NCI-H2196 (cell line): ENCODE results near the gene ATXN10.
"Not testable (repeated sequence)": the region's sequence is repeated elsewhere in the genome, so short reads cannot be mapped to it uniquely, and the experiment has no call there.

Experiments
- DNase-seq: peaks from one replicate; lab custom pipeline; 2025; ENCODE audit not compliant: unreplicated experiment; lab: John Stamatoyannopoulos, UW

ATXN10 gene

DNA sequence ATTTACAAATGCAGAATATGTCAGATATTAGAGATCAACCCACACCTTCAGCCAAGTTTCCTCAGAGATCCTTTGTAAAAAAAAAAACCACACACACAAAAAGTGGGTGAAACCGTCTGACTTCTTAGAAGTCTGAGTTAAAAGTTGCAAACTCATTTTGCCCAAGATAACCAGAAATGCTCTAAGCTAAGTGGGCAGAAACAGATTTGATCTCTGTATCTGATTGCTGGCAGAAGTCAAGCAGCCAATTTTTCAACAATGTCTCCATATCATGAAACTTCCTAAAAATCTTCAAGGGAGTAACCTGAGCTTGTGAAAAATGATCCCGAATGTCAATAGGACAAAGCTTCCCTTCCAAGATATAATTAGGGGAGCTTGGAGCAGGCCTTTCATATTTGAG lies 28.6 kb upstream of the ATXN10 start:
- no peak for DNase-seq

DNA sequence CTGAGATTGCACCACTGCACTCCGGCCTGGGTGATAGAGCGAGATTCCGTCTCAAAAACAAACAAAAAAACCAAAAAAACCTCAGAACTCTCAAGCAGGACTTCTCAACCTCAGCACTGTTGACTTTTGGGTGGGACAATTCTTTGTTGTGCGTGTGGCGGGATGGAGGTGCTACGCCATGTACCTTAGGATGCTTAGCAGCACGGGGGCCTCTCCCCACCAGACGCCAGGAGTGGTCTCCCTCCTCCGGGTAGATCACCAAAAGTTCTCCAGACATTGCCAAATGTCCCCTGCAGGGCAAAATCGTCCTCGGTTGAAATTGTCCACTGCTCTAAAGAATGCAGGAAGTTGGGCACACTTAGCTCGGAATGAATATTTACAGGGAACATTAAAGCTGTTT lies 26.9 kb upstream of the ATXN10 start:
- DNase-seq, result no peak

DNA sequence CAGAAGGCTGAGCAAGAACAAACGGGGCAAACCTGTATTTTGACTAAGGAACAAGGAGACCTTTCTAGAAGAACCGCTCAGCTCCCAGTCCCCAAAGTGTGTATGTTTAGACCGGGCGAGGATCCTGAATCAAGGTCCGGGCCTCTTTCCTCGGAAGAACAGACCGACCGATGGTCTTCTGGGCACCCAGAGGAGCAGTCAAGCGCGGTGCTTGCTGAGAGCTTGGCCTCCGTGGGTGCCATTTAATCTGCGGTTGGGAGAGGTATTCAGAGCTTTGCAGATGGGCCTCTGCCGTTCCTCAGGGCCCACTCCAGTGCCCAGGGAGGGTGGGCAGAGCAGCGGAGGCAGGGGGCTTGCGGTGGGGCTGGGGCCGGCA lies 26.5 kb upstream of the ATXN10 start:
- no peak for DNase-seq

DNA sequence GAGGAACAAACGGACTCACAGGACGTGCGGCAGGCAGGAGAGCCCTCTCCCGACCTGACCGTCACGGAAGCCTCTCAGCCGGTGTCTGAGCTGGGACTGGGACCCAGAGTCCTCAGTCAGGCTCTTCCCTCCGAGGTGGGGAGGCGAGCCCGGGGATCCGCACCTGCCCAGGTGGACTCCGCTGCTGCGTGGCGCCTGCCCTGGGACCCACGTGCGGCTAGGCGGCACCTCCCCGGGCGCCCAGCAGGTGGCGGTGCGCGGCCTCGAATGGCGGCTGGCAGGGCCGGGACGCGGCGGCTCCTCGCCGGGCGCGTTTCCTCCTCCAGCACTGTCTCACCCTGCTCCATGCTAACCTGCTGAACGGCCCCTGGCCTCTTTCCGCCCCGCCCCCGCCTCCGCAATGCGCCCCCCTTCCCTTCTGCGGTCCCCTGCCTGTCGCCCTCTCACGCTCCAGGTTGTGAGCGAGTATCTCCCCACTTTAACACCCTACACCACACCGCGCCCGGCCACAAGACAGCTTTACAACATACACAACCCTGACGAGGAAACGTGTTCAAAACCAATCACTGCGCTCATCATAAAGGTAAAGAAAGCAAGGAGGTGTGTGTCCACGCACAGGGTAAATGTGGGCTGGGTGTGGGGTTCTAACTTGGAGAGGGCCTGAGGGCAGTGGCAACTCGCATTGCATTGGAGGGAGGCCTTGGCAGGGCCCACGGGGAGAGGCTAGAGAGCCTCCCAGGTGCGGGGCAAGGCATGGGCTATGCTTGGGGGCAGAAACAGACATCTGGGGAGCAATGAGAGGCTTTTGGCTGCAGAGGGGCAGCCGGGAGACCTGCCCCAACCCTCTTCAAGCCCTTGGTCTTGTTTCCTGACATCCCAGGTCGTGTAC lies 25.9 kb upstream of the ATXN10 start:
- DNase-seq, result peak; percentile 57

DNA sequence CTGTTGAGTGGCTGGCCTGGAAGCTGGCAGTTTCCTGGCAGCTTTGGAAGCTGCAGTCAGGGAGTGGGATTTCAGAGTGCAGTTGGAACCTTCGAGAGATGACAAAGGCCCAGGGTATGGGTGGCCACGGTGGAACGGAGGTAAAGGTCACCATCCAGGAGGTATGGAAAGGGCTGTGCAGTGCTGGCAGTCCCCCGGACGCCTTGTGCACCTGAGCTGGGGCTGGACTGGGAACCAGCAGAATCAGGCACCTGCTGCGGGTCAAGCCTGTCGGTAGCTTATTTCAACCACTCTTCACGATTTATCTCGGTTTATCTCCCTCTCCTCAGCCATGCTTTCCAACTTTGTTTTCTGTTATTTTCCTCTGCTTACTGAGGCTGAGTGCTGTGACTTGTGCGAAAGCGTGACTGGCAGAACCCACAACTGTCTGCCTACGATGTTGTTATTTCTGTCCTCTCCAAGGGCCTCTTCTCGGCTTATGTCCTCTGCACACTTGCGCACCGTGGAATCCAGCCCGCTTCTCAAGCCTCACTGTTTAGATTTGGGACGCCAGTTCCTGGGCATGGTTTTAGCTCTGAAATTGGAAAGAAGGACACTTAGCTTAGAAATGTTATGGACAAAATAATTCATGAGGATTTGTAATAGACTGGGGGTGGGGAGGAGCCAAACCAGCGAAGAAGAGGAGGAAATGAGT lies 24.0 kb upstream of the ATXN10 start:
- DNase-seq, result no peak

DNA sequence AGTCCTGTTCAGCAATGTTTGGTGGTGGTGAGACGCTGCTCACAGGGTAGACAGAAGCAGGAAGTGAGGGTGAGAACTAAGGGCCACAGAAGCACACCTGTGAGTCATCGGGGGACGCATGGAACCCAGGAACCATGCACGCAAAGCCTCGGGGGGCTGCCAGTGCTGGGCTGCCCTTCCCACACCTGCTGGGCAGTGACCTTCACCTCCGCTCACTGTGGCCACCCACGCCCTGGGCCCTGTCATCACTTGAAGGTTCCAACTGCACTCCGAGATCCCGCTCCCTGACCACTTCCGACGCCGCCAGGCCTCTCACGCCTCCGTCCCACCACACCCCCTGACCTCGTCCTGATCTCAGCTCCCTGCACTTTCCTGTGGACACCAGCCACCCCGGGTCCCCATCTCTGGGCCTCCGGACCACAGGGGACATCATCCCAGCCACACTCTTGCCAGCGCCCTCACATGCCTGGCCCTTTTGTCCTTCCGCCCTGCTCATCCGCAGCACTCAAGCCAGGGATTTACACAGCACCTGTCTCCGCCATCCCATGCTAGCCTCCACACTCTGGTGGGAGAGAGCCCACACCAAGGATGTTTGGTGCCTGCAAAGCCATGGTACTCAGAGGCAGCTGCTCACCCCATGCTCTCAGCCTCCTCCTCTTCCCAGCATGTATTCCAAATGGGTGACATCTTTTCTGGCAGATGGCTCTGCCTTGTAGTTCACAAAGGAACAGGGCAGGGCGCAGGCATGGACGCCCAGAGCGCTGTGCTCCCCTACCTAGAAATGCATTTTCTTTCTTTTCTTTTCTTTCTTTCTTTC lies 23.1 kb upstream of the ATXN10 start:
- no peak for DNase-seq

DNA sequence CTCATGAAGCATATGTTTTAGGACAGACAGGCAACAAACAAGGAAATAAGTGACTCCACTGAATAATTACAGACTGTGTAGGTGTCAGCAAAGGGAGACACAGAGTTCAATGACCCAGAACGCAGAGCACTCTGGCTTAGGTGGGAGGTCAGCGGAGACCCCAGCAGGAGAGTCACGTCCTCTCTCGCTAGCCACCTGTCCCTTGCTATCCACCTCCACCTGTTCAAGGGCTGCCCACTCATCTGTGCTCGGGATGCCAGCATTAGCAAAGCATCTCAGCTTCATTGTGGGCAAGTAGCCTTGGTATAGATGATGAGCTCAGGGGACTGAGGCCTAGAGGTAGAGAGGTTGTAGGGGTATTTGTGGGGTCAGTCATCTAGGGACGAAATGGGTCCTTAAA lies 21.8 kb upstream of the ATXN10 start:
- DNase-seq, result no peak

DNA sequence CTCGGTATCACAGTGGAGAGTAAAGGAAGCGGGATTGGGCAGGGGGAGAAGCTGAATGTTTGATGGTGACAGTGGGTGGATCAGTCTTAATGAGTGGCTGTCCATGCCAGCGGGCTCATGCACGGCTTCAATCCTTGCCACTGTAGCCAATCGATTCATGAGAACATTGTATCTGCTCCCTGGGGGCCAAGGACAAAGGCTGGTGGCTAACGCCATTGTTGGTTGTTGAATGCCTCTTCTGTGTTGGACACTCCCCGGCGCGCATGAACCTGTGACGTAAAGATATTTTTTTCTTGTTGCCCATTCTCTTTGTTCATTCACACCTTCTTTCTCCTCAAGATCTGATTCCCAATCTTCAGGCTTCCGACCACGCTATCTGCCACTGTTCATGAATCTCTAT lies 20.9 kb upstream of the ATXN10 start:
- no peak for DNase-seq

DNA sequence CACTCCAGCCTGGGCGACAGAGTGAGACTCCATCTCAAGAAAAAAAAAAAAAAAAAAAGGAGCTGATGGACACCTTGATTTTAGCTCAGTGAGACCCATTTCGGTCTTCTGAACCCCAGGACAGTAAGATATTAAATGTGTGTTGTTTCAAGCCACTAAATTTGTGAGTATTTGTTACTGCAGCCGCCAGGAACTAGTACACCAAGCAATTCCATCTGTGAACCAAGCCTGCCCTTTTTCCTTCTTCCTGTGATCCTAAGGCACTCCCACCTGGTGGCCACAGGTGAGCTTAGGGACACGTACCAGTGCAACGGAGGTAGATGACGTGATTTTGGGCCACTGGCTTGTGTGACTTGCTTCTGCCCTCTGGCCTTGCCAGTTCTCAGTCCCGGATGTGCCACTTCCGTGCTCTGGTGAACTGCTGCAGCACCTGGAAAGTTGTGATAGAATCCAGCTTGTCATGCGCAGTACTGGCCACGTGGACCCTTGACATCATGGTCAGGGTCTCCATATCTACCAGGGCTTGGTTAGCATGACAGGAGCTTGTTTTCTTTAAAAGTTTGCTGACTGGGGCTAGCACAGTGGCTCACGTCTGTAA lies 19.6 kb upstream of the ATXN10 start:
- DNase-seq, result no peak

DNA sequence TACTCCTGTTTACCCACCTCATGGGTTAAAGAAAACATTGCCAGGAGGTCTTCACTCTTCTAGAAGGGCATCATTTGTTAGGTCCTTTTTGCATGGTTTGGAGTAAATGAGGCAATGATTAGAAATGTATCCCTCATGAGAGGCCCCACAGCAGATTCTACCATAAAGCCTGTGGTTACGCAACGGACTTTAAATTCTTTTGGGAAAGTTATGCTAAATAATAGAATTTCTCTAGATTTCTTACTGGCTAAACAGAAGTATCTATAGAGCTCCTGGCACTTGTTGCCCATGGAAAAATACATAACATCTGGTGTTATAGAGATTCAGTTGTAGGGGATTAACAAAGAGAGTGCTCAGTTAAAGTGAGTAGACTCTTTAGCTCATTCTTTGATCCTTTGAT lies 15.1 kb upstream of the ATXN10 start:
- no peak for DNase-seq

DNA sequence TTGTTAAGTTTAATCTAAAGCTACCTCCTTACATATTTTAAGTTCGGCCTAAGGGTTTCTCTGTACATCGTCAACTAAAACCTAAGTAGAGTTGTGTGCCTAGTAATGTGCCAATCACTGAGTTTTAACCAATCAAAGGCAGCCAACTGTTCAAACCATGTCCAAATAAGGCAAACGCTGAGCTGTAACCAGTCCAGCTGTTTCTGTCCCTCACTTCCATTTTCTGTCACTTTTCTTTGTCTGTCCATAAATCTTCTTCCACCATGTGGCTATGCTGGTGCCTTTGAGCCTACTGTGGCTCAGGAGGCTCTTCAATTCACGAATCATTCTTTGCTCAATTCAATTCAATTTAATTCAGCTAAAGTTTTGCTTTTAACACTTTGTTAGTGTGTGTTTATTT lies 13.9 kb upstream of the ATXN10 start:
- no peak for DNase-seq

DNA sequence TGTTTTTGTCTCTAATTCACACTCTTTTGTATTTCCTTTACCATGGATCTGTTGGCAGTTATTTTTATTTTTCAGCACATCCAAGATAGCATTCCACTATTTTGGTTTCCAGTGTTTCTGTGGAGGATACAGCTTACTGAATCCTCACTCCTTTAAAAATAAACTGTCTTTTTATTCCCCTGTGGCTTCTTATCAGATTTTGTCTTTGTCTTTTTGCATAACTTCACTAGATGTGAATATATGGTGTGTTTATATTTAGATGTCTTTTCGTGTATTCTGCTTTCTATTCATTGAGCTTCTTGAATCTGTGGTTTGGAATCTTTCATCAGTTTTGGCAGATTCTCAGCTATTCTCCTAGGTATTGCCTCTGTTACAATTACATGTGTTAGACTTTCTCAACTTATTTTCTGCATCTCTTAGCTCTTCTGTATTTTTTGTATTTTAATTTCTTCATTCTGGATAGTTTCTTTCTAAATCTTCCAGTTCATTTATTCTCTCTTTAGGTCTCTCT lies 7.4 kb upstream of the ATXN10 start:
- DNase-seq, result no peak

DNA sequence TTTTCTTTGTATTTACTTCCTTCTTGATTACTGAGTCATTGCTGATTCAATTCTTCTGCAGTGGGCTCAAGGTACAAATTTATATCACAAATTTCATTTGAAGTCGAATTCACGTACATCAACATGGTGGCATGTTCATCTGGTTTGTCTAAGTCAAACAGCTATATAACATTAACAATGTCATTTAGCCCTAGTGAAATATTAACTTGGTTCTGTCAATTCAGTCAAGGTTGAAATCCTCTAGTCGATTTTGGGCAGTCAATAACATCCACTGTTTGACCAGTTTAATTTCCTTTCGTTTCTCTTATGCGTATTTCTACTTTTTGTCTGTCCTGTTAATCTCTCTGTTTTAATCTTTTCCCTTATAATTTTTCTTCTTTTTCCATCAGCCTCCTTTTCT lies 4.1 kb upstream of the ATXN10 start:
- no peak for DNase-seq

DNA sequence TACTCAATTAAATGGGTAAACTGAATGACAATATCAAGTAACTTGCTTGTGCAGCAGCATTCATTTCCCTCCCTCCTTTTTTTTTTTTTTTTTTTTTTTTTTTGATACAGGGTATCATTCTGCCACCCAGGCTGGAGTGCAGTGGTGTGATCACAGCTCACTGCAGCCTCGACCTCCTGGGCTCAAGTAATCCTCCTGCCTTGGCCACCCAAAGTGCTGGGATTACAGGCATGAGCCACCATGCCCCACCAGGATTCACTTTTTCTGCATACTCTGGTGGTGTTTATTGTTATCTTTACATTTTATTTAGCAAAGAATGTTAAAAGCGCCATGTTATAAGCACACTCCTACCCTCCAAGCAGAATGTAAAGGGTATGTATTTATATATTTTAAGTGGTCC lies 1.3 kb upstream of the ATXN10 start:
- not testable (repeated sequence) for DNase-seq

DNA sequence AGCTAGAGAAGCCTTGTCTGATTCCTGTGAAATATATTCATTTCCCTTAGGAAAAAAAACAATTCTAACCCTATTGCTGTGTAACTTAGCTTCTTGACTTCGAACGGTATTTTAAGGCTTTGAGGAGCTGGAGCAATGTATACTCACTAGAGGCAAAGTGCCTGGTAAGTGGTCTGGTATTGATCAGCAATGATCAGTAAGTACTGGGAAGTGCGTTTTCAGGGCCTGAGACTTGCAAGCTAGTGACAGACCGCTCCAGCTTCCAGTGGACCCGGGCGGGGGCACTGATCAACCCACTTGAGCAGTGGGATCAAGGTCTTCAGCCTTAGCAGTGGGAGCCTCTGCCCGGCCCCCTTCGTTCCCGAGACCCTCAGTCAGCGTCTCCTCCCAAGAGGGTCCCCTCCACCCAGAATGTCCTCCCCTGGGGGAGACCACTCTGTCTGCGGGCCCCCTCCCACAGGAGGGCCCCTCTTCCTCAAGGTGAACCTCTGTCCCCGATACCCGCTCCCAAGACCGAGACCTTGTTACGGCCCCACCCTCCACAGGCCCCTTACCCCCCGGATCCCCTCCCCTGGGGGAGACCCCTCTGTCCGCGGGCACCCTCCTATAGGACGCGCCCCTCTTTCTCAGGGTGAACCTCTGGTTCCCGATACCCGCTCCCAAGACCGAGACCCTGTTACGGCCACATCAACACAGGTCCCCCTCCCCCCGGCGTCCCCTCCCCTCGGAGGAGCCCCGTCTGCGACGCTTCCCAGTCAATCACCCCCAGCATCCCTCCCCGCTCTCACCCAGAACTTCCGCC lies 452 bp upstream of the ATXN10 start:
- DNase-seq, result no peak

DNA sequence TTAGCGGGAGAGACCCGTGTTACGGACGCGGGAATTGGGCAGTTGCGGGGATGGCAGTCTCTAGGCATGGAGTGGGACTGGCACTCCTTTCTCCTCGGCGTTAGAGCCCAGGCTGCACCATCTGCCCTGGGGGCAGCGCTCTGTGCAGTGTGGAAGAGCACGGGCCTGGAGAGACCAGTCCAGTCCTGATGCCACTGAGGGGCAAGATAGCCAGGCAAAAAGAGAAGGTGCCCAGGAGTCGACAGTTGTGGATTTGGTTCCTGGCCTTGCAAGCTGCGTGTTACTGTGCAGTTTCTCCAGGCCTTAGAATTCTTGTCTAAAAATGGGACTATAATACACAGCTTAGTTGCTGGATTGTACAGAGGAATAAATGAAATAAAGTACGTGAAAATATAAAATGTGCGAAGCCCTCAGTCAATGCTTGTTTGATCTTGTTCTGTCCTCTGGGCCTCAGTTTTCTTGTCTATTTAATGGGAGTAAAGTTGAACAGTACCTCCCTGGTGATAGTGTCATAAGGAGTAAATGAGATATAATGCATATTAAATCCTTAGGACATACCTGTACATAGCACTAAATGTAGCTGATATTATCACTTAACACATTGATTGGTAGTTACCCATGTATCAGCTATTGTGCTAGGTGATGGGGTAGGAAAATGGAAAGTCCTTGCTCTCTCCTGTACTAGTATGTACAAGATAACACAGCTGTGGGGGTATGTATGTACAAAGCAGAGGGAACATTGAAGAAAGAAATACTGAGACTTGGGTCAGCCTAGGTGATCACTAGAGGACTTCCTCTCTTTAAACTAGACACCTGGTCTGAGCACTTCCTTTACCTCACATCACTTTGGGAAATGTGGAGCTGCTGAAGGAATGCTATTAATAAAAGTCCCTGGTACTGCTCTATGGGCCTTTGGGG lies 1.2 kb downstream of the ATXN10 start:
- no peak for DNase-seq

DNA sequence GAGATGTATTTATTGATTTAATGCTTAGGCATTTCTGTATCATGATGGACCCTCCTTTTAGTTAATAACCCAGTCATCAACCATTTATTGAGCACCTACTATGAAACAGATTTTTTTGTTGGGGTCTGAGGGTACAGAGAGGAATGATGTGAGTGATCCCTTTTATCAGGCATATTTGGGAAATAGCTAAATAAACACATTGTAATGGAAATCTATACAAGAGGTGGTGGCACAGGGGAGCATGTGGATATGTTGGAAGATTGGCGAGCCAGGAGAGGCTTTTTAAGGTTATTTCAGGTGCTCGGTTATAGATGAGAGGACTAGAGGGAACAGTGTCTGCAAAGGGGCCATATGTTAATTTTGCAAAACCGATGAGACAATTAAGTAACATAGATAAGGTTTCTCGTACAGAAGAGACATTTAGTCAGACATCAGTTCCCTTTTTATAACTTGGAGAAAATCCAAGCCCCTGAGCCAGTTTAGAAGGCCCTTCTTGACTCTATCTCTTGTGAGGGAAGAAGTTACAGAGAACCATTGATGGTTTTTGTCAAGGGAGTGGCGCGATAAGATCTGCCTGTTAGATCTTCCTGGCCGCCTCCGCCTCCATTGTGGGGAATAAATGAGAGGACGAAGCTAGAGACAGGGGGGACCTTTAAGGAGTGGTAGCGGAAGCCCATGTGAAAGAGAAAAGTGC lies 2.0 kb downstream of the ATXN10 start:
- no peak for DNase-seq

DNA sequence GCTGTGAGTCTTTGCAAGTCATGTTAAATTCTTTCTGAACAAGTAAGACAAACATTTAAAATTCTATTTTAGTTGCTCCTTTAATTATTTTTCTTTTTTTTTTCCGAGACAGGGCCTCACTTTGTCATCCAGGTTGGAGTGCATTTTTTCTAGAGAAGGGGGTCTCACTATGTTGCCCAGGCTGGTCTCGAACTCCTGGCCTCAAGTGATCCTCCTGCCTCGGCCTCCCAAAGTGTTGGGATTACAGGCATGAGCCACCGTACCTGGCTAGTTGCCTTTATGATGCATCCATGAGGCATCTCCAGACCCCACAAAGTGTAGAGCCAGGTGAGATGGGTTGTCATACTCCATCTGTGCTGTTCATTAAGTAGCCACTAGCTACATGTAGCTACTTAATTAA lies 4.4 kb downstream of the ATXN10 start:
- DNase-seq, result no peak

DNA sequence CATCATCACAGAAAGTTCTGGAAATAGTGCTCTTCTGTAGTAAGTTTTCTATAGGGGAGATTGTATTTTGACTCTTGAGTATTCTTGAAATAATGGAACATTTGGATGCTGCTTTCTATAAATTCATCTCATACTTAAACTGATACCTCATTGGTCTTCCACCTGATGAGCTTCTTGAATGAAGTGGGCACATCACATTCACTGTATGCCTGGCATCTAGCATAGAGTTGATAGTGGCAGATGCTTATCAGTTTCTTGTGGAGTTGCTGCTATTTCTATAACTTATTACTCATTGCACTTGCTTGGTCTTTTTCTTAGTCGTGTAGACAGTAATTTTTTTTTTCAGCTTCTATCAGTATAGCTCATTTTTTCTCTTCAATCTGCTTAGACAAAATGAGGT lies 5.4 kb downstream of the ATXN10 start:
- no peak for DNase-seq
